Measurements from ENCODE around the gene SPOP.

The SPOP gene

DNA sequence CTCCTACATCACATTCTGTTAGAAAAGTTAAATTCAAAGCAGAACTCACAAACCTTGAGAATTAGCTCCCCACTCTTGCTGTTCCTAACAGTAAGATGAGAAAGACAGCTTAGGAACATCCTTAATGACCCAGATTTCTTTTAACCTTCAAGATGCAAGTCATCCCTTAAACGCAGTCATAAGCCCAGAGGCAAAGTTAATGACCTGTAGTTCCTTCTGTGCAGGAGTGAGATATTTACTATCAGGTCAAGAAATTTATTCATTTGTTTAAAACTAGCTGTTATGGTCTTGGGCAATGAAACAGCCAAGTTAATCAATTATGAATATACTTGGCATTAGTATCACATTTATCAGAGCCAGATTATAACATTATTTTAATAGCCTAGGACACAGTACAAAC lies 65.2 kb downstream of the SPOP start:
- no peak for DNase-seq

DNA sequence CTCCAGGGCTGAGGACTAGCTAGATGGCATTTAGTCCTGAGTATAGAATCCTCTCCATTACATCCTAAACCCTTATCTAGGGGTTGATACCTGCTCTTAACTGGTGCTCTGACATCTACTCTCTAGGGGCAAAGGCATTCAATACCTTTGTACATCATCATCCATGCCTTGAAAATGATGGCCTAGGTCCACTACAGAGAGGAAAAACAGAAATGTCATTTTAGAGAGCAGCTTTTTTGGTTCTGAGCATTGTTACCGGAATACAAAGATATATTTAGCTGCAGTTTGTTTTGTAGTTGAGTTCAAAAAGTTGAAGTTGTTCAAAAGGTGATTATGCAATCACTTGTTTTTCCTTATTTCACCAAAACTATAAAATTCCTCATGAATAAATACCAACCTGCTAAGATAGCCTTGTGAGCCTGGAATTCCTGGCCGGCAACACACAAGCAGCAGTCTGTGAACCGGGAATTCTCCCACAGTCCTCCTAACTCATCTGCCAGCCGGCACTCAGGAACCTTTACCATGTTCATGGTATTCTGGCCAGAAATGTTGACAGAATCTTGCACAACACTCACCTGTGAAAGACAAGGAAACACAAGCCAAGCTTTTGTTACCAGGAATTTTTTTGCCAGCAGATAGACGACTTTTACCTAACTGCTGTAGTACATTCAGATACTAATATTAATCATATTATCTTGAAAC lies 66.9 kb downstream of the SPOP start:
- DNase-seq, result no peak

GRCh38 chr17:49604314-49604869 lies 73.5 kb downstream of the SPOP start:
- DNase-seq, result no peak

GRCh38 chr17:49603720-49604119 lies 74.2 kb downstream of the SPOP start:
- DNase-seq, result no peak

GRCh38 chr17:49603238-49603637 lies 74.7 kb downstream of the SPOP start:
- no peak for DNase-seq

GRCh38 chr17:49602783-49603182 lies 75.1 kb downstream of the SPOP start:
- DNase-seq, result no peak

- no peak for DNase-seq
These were observed 76.9 kb downstream of the SPOP start for GRCh38 chr17:49600949-49601348.

GRCh38 chr17:49598918-49599317 lies 79.0 kb downstream of the SPOP start:
- DNase-seq, result no peak

DNA sequence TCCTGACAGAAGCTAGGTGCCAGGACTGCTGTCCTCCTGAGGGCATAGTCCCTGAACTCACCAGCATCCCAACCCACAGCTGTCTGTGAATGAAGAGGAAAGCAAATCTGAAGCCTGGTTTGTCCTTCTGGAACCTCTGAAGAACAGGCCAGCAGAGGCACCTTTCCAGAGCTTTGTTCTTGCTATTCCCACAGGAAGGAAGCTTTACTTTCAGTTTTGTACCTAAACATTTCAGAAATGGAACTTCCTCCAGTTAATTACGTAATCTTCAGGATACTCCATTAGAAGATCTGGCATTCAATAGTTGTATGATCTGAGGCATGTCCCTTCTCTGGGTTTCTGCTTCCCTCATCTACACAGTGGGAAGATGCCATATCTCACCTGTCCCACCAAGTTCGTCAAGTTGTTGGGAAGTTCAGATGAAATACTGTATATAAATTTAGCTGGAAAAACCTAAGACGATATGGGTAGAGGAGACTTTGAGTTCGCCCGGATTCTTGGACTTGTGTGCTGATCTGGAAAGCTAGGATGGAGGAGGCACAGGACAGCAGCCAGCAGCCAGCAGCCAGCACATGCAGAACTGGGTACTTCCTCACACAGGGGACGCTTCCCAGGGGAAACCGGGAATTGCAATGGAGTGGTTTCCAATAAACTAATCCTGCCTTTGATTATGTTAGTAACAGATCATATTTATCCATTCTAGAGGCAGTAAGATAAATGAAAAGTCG lies 79.8 kb downstream of the SPOP start:
- no peak for DNase-seq

GRCh38 chr17:49597436-49597835 lies 80.5 kb downstream of the SPOP start:
- no peak for DNase-seq

GRCh38 chr17:49596613-49597244 lies 81.2 kb downstream of the SPOP start:
- DNase-seq, result no peak

DNA sequence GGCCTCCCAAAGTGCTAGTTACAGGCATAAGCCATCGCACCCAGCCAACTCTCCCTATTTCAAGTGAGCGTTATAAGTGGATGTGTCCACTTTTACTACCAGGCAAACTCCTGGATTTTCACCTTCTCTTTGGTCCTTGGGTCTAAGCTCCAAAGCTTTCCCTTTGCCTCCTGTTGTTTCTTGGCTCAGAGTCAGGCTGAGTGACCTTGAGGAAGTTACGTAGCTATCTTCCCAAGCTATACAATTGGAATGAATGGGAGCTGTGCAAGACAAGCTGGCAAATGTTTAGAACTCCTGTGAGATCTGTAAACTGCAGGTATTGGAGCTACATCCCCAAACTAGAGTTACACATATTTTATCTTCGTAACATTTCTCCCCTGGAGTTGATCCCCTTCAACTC lies 81.9 kb downstream of the SPOP start:
- DNase-seq, result no peak

- DNase-seq, result no peak
These were observed 82.6 kb downstream of the SPOP start for GRCh38 chr17:49595328-49595727.

GRCh38 chr17:49592263-49592662 lies 85.6 kb downstream of the SPOP start:
- no peak for DNase-seq

DNA sequence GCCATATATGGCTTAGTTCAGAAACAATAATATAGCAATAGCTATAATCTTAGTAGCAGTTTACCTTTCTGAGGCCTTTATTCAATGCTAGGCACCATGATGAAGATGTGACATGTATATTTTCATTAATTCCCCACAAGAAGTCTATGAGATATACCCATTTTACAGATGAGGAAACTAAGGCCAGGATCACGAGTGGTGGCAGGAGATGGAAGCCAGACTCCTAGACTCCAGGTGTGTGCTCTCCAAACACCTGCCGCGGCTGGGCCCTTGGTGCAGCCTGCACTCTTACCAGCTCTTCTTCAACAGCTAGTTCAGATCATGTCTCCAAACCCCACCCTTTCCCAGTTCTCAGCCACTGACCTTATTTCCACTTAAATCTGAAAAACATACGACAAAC lies 87.0 kb downstream of the SPOP start:
- no peak for DNase-seq

DNA sequence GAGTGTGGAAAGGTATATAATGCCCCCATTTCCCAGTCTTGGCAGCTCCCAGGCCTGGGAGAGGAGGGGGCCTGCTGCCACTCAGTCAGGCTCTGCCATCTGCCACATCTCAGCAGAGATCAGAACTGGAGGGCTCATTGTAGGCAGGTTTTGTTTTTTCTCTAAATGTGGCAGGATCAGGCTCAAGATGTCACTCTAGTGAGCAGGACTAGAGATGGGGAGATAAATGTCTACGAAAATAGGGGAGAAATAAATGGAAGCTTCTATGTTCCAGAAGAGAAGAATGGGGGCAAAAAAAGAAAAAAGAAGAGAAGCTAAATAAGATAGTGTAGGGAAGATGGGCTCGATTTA lies 88.3 kb downstream of the SPOP start:
- no peak for DNase-seq

- no peak for DNase-seq
These were observed 88.9 kb downstream of the SPOP start for GRCh38 chr17:49588726-49589576.

- no peak for DNase-seq
These were observed 89.6 kb downstream of the SPOP start for GRCh38 chr17:49588312-49588711.

GRCh38 chr17:49587366-49588073 lies 90.4 kb downstream of the SPOP start:
- DNase-seq, result no peak

GRCh38 chr17:49585422-49586027 lies 92.4 kb downstream of the SPOP start:
- DNase-seq, result no peak

- no peak for DNase-seq
These were observed 94.0 kb downstream of the SPOP start for GRCh38 chr17:49583889-49584288.

DNA sequence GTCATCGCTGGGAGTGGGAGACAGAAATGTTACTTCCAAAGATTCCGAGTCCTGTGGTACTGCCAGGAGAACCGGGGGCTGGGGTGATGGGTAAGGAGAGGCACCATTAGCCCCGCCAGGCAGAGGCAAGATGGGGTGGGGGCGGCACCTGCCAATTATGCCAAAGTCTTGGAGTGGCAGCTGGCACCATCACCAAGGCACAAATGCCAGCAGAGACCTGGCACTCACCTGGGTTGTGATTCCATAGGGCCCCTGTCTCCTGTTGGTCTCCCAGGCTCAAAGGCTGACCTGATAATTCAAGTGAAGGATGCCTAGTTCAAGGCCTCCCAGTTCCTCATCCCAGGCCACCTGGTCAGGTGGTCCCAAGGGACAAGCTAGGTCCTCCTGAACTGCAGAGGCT lies 94.7 kb downstream of the SPOP start:
- no peak for DNase-seq
